Measurements from ENCODE around the gene DDHD1.

- TF ChIP-seq POLR2AphosphoS5 (IDR thresholded peaks at IDR 0.05): no peak
- TF ChIP-seq POLR2A (IDR thresholded peaks at IDR 0.05): no peak
These were observed 15.4 kb downstream of the DDHD1 start for GRCh38 chr14:53137568-53138203.

Measured in prostate gland (tissue), 1 donor.